Bronchial epithelial cell (primary cell): ENCODE data around the gene CALM3. TPM values are rescaled to one million over a fixed set of nuclear protein-coding genes. Genes with fewer than 3 reads are reported as not detected.

Experiments used
- DNase-seq: peaks from one replicate; pipeline ENCODE4 v3.0.0-alpha.2; 2010; ENCODE audit warnings: low read depth
- FAIRE-seq: peaks from 2 replicates; lab custom pipeline; 2011; peaks lifted over from hg19 to GRCh38; lab: Jason Lieb, UNC
- H3K27me3 ChIP-seq: 2 replicates; pipeline ENCODE4 v1.5.1; 2011; ENCODE audit warnings: low read length; ENCODE audit not compliant: control insufficient read depth, insufficient read depth
- H3K36me3 ChIP-seq: 2 replicates; pipeline ENCODE4 v1.5.1; 2011; ENCODE audit warnings: low read length; ENCODE audit not compliant: control insufficient read depth, insufficient read depth
- H3K4me3 ChIP-seq: 2 replicates; pipeline ENCODE4 v1.5.1; 2011; ENCODE audit warnings: mild to moderate bottlenecking, low read depth, low read length, control low read depth
- total RNA-seq: library from RNA; depleted of rRNA; stranded (reverse); fragments of >200 nt; gene quantifications from 2 replicates; pipeline ENCODE4 v1.2.1, GENCODE V29; 2014
- TF ChIP-seq, protein P1 (sequence below): IDR thresholded peaks from 2 replicates; pipeline ENCODE4 v1.5.1; 2011; ENCODE audit warnings: mild to moderate bottlenecking, moderate library complexity, low read length, control low read depth, inconsistent platforms; ENCODE audit not compliant: insufficient read depth, severe bottlenecking

The CALM3 gene
- total RNA-seq, 1 donor from 2014 or later = 79.8 TPM

GRCh38 chr19:46564701-46565100 is 36.4 kb upstream of the CALM3 start:
- no peak overlapping the region for H3K4me3 ChIP-seq
- no peak for FAIRE-seq

GRCh38 chr19:46571495-46571894 is 29.6 kb upstream of the CALM3 start:
- Histone ChIP-seq H3K4me3 (no peak overlapping the region), H3K27me3 (no peaks in the 10 kb centered on the region), H3K36me3 (no peaks in the 10 kb centered on the region)
- TF ChIP-seq, protein P1, sequence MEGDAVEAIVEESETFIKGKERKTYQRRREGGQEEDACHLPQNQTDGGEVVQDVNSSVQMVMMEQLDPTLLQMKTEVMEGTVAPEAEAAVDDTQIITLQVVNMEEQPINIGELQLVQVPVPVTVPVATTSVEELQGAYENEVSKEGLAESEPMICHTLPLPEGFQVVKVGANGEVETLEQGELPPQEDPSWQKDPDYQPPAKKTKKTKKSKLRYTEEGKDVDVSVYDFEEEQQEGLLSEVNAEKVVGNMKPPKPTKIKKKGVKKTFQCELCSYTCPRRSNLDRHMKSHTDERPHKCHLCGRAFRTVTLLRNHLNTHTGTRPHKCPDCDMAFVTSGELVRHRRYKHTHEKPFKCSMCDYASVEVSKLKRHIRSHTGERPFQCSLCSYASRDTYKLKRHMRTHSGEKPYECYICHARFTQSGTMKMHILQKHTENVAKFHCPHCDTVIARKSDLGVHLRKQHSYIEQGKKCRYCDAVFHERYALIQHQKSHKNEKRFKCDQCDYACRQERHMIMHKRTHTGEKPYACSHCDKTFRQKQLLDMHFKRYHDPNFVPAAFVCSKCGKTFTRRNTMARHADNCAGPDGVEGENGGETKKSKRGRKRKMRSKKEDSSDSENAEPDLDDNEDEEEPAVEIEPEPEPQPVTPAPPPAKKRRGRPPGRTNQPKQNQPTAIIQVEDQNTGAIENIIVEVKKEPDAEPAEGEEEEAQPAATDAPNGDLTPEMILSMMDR = peak; percentile 40
- DNase-seq = peak; percentile 32
- no peak for FAIRE-seq

More at GRCh38 chr19:46564701-46565100, 36.4 kb upstream of the CALM3 start:
- TF ChIP-seq, protein P1 = no peak
- H3K36me3 ChIP-seq = no peaks in the 10 kb centered on the region
- H3K27me3 ChIP-seq = no peaks in the 10 kb centered on the region
- DNase-seq = no peak

- no peak for FAIRE-seq
- H3K27me3 ChIP-seq = no peaks in the 10 kb centered on the region
- TF ChIP-seq, protein P1 = no peak
Measured at GRCh38 chr19:46573679-46574498, 27.2 kb upstream of the CALM3 start.

DNA sequence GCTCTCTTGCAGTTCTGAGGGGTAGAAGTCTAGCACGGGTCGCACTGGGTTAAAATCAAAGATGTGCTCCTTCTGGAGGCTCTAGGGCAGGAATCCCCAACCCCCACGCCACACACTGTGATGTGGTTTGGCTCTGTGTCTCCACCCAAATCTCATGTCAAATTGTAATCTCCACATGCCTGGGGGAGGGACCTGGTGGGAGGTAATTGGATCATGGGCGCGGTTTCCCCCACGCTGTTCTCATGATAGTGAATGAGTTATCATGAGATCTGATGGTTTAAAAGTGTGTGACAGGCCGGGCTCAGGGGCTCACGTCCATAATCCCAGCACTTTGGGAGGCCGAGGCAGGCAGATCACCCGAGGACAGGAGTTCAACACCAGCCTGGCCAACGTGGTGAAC is 26.6 kb upstream of the CALM3 start:
- H3K36me3 ChIP-seq = no peaks in the 10 kb centered on the region
- DNase-seq = no peak
- no peak overlapping the region for H3K4me3 ChIP-seq
- TF ChIP-seq, protein P1 = no peak
- no peak for FAIRE-seq
- H3K27me3 ChIP-seq = no peaks in the 10 kb centered on the region

More at GRCh38 chr19:46573679-46574498, 27.2 kb upstream of the CALM3 start:
- Histone ChIP-seq H3K36me3 (no peaks in the 10 kb centered on the region), H3K4me3 (no peak overlapping the region)
- DNase-seq = no peak

DNA sequence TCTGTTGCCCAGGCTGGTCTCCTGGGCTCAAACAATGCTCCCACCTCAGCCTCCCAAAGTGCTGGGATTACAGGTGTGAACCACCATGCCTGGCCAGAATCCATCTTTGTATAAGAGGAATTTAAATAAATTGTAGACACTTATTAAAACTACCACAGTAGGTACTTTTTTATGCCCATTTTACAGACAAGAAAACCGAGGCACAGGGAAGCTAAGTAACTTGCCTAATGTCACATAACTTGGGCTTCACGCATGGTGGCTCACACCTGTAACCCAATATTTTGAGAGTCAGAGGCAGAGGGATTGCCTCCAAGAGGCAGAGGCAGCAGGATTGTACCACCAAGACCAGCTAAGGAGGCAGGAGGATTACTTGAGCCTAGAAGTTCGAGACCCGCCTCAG is 22.7 kb upstream of the CALM3 start:
- no peak for DNase-seq
- Histone ChIP-seq H3K27me3 (no peaks in the 10 kb centered on the region), H3K4me3 (no peak overlapping the region), H3K36me3 (no peaks in the 10 kb centered on the region)
- no peak for FAIRE-seq
- TF ChIP-seq, protein P1 = no peak
